GM23338 (cell line): Measurements from ENCODE around the gene NELFA. TPM values are rescaled to one million over a fixed set of nuclear protein-coding genes. Genes with fewer than 3 reads are reported as not detected.

Experiments used
- ATAC-seq: fragments of 200-7000 bp; cut with Tn5 transposase; 3 replicates; pipeline ENCODE4 v1.9.1; 2020
- DNase-seq: peaks from one replicate; pipeline ENCODE4 v3.0.0-alpha.2; 2015; ENCODE audit warnings: low spot score
- H2AFZ ChIP-seq: fragments of 200-600 bp; sonication (generic); 2 replicates; pipeline ENCODE4 v1.8.0; 2016; ENCODE audit warnings: antibody characterized with exemption, mild to moderate bottlenecking, moderate library complexity
- H3F3A ChIP-seq: fragments of 200-600 bp; sonication (generic); replicated peaks from 2 replicates; pipeline ENCODE4 v1.8.0; 2017; ENCODE audit warnings: antibody characterized with exemption, mixed run types, low read depth
- H3K27ac ChIP-seq: fragments of 200-600 bp; sonication (generic); 2 replicates; pipeline ENCODE4 v1.6.1; 2016; ENCODE audit warnings: low read depth
- H3K27me3 ChIP-seq: fragments of 200-600 bp; sonication (generic); 2 replicates; pipeline ENCODE4 v1.8.0; 2016; ENCODE audit warnings: mild to moderate bottlenecking, mixed run types, moderate library complexity; ENCODE audit not compliant: insufficient read depth
- H3K36me3 ChIP-seq: fragments of 200-600 bp; sonication (generic); 2 replicates; pipeline ENCODE4 v1.8.0; 2016; ENCODE audit warnings: mild to moderate bottlenecking; ENCODE audit not compliant: insufficient read depth
- H3K4me1 ChIP-seq: fragments of 200-600 bp; sonication (generic); 2 replicates; pipeline ENCODE4 v1.8.0; 2016; ENCODE audit warnings: mild to moderate bottlenecking, moderate library complexity; ENCODE audit not compliant: insufficient read depth
- H3K4me2 ChIP-seq: fragments of 200-600 bp; sonication (generic); 2 replicates; pipeline ENCODE4 v1.7.1; 2017; ENCODE audit warnings: mixed run types
- H3K4me3 ChIP-seq: fragments of 200-600 bp; sonication (generic); 2 replicates; pipeline ENCODE4 v1.6.1; 2016; ENCODE audit warnings: mixed run types
- H3K79me2 ChIP-seq: fragments of 200-600 bp; sonication (generic); replicated peaks from 2 replicates; pipeline ENCODE4 v1.8.0; 2017; ENCODE audit warnings: mild to moderate bottlenecking; ENCODE audit not compliant: insufficient read depth
- H3K9me2 ChIP-seq: fragments of 200-600 bp; sonication (generic); 2 replicates; pipeline ENCODE4 v1.8.0; 2017; ENCODE audit not compliant: insufficient read depth
- H4K20me1 ChIP-seq: fragments of 200-600 bp; sonication (generic); replicated peaks from 2 replicates; pipeline ENCODE4 v1.8.0; 2017; ENCODE audit warnings: mild to moderate bottlenecking; ENCODE audit not compliant: insufficient read depth
- H3K27ac Mint-ChIP-seq: 2 replicates; pipeline ENCODE4 v1.8.0; 2020; ENCODE audit warnings: inconsistent platforms, mild to moderate bottlenecking, moderate library complexity, mixed read lengths
- H3K27me3 Mint-ChIP-seq: 3 replicates; pipeline ENCODE4 v1.8.0; 2022; ENCODE audit warnings: low read depth, mild to moderate bottlenecking, moderate library complexity, mixed read lengths, inconsistent platforms; ENCODE audit not compliant: insufficient read depth, poor library complexity
- H3K36me3 Mint-ChIP-seq: 3 replicates; pipeline ENCODE4 v1.8.0; 2021; ENCODE audit warnings: low read depth, mild to moderate bottlenecking, inconsistent platforms, moderate library complexity, mixed read lengths
- H3K4me1 Mint-ChIP-seq: 3 replicates; pipeline ENCODE4 v1.8.0; 2020; ENCODE audit warnings: mild to moderate bottlenecking, inconsistent platforms, mixed read lengths
- H3K4me3 Mint-ChIP-seq: 3 replicates; pipeline ENCODE4 v1.8.0; 2021; ENCODE audit warnings: moderate library complexity, mild to moderate bottlenecking, inconsistent platforms, mixed read lengths
- H3K9me3 Mint-ChIP-seq: 3 replicates; pipeline ENCODE4 v1.8.0; 2020; ENCODE audit warnings: moderate library complexity, mild to moderate bottlenecking, inconsistent platforms, mixed read lengths
- EZH2 ChIP-seq: fragments of 200-600 bp; sonication (generic); IDR thresholded peaks from one replicate; pipeline ENCODE4 v1.8.0; 2017; ENCODE audit warnings: antibody characterized with exemption, mild to moderate bottlenecking, low read depth; ENCODE audit not compliant: unreplicated experiment
- JUNB ChIP-seq: IDR thresholded peaks from one replicate; pipeline ENCODE4 v1.6.1; 2016; ENCODE audit warnings: antibody characterized with exemption; ENCODE audit not compliant: unreplicated experiment
- NANOG ChIP-seq: IDR thresholded peaks from 2 replicates; pipeline ENCODE4 v1.6.1; 2016; ENCODE audit warnings: antibody characterized with exemption, borderline replicate concordance
- POLR2AphosphoS5 ChIP-seq: IDR thresholded peaks from 2 replicates; pipeline ENCODE4 v1.6.1; 2016; ENCODE audit warnings: antibody characterized with exemption, low read depth
- STAT1 ChIP-seq: IDR thresholded peaks from one replicate; pipeline ENCODE4 v1.6.1; 2016; ENCODE audit warnings: antibody characterized with exemption; ENCODE audit not compliant: unreplicated experiment
- ZNF114 ChIP-seq: fragments of 250-450 bp; sonication (Bioruptor Pico); IDR thresholded peaks from 2 replicates; pipeline ENCODE4 v1.5.0; 2020; ENCODE audit warnings: mild to moderate bottlenecking, moderate library complexity
- ZNF331 ChIP-seq: fragments of 250-450 bp; sonication (Bioruptor Pico); IDR thresholded peaks from 2 replicates; pipeline ENCODE4 v1.5.0; 2020; ENCODE audit warnings: low read depth, mild to moderate bottlenecking, moderate library complexity
- polyA plus RNA-seq: library from polyadenylated mRNA; unstranded; fragments of >200 nt; fragmentation: Nextera tagmentation; extraction: Ambion mirVana; gene quantifications from 2 replicates; pipeline ENCODE4 v1.2.1, GENCODE V29; 2016
- total RNA-seq: library from RNA; depleted of rRNA; stranded (reverse); fragments of >200 nt; shearing (Covaris generic); gene quantifications from 2 replicates; pipeline ENCODE4 v1.2.3, GENCODE V29; 2014
- TF ChIP-seq, protein P1 (sequence below): fragments of 250-450 bp; sonication (Bioruptor Pico); IDR thresholded peaks from 2 replicates; pipeline ENCODE4 v1.5.0; 2020; ENCODE audit warnings: mild to moderate bottlenecking, moderate library complexity
- TF ChIP-seq, protein P2 (sequence below): IDR thresholded peaks from 2 replicates; pipeline ENCODE4 v1.6.1; 2016; ENCODE audit warnings: antibody characterized with exemption
- TF ChIP-seq, protein P3 (sequence below): IDR thresholded peaks from one replicate; pipeline ENCODE4 v1.6.1; 2018; ENCODE audit warnings: antibody characterized with exemption; ENCODE audit not compliant: unreplicated experiment

The NELFA gene
- total and polyA plus RNA-seq, 2 experiments from 2014 or later: 62.8 to 63.3 TPM

GRCh38 chr4:2057382-2058065 lies 48.8 kb upstream of the NELFA start:
- Mint-ChIP-seq H3K27ac (no peak overlapping the region), H3K4me3 (peak overlapping the region; percentile 72), H3K9me3 (no peaks in the 10 kb centered on the region), H3K27me3 (peaks cover 44% of the 10 kb centered on the region), H3K36me3 (no peaks in the 10 kb centered on the region; the same call in 2 of the 3 replicates), H3K4me1 (peaks cover 4% of the 10 kb centered on the region; the same call in 2 of the 3 replicates)
- Histone ChIP-seq H3K36me3 (no peaks in the 10 kb centered on the region; the same call in 1 of the 2 replicates), H3K27ac (no peak overlapping the region), H3K79me2 (no peaks in the 10 kb centered on the region), H3K4me2 (peak overlapping the region; percentile 77), H3K9me2 (no peaks in the 10 kb centered on the region), H3K27me3 (peaks cover 73% of the 10 kb centered on the region), H2AFZ (no peak overlapping the region), H3F3A (0 out of 2 replicates have a peak, but pooled peaks cover 6% of the 10 kb centered on the region), H3K4me3 (peak overlapping the region; percentile 59; the same call in 1 of the 2 replicates), H4K20me1 (no peaks in the 10 kb centered on the region; the same call in 1 of the 2 replicates), H3K4me1 (no peaks in the 10 kb centered on the region; the same call in 1 of the 2 replicates)
- DNase-seq (no peak), ATAC-seq (no peak)
- TF ChIP-seq STAT1 (no peak), EZH2 (peak; percentile 42)

- Histone ChIP-seq H3K79me2 (no peaks in the 10 kb centered on the region), H4K20me1 (no peaks in the 10 kb centered on the region; the same call in 1 of the 2 replicates), H2AFZ (no peak overlapping the region), H3K27ac (no peak overlapping the region), H3K4me1 (peaks cover 9% of the 10 kb centered on the region; the same call in 1 of the 2 replicates), H3K27me3 (peaks cover 49% of the 10 kb centered on the region), H3K9me2 (no peaks in the 10 kb centered on the region), H3K4me3 (no peak overlapping the region), H3F3A (0 out of 2 replicates have a peak, but pooled peaks cover 6% of the 10 kb centered on the region), H3K36me3 (no peaks in the 10 kb centered on the region; the same call in 1 of the 2 replicates), H3K4me2 (no peak overlapping the region)
- Mint-ChIP-seq H3K4me3 (no peak overlapping the region), H3K36me3 (no peaks in the 10 kb centered on the region; the same call in 2 of the 3 replicates), H3K27me3 (peaks cover 29% of the 10 kb centered on the region), H3K9me3 (no peaks in the 10 kb centered on the region), H3K4me1 (peaks cover 14% of the 10 kb centered on the region), H3K27ac (no peak overlapping the region)
- DNase-seq (no peak), ATAC-seq (no peak)
- TF ChIP-seq, protein P1, sequence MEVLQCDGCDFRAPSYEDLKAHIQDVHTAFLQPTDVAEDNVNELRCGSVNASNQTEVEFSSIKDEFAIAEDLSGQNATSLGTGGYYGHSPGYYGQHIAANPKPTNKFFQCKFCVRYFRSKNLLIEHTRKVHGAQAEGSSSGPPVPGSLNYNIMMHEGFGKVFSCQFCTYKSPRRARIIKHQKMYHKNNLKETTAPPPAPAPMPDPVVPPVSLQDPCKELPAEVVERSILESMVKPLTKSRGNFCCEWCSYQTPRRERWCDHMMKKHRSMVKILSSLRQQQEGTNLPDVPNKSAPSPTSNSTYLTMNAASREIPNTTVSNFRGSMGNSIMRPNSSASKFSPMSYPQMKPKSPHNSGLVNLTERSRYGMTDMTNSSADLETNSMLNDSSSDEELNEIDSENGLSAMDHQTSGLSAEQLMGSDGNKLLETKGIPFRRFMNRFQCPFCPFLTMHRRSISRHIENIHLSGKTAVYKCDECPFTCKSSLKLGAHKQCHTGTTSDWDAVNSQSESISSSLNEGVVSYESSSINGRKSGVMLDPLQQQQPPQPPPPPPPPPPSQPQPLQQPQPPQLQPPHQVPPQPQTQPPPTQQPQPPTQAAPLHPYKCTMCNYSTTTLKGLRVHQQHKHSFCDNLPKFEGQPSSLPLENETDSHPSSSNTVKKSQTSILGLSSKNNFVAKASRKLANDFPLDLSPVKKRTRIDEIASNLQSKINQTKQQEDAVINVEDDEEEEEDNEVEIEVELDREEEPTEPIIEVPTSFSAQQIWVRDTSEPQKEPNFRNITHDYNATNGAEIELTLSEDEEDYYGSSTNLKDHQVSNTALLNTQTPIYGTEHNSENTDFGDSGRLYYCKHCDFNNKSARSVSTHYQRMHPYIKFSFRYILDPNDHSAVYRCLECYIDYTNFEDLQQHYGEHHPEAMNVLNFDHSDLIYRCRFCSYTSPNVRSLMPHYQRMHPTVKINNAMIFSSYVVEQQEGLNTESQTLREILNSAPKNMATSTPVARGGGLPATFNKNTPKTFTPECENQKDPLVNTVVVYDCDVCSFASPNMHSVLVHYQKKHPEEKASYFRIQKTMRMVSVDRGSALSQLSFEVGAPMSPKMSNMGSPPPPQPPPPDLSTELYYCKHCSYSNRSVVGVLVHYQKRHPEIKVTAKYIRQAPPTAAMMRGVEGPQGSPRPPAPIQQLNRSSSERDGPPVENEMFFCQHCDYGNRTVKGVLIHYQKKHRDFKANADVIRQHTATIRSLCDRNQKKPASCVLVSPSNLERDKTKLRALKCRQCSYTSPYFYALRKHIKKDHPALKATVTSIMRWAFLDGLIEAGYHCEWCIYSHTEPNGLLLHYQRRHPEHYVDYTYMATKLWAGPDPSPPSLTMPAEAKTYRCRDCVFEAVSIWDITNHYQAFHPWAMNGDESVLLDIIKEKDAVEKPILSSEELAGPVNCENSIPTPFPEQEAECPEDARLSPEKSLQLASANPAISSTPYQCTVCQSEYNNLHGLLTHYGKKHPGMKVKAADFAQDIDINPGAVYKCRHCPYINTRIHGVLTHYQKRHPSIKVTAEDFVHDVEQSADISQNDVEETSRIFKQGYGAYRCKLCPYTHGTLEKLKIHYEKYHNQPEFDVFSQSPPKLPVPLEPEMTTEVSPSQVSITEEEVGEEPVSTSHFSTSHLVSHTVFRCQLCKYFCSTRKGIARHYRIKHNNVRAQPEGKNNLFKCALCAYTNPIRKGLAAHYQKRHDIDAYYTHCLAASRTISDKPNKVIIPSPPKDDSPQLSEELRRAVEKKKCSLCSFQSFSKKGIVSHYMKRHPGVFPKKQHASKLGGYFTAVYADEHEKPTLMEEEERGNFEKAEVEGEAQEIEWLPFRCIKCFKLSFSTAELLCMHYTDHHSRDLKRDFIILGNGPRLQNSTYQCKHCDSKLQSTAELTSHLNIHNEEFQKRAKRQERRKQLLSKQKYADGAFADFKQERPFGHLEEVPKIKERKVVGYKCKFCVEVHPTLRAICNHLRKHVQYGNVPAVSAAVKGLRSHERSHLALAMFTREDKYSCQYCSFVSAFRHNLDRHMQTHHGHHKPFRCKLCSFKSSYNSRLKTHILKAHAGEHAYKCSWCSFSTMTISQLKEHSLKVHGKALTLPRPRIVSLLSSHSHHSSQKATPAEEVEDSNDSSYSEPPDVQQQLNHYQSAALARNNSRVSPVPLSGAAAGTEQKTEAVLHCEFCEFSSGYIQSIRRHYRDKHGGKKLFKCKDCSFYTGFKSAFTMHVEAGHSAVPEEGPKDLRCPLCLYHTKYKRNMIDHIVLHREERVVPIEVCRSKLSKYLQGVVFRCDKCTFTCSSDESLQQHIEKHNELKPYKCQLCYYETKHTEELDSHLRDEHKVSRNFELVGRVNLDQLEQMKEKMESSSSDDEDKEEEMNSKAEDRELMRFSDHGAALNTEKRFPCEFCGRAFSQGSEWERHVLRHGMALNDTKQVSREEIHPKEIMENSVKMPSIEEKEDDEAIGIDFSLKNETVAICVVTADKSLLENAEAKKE (CRISPR knock-in tag): no peak
- no peak for TF ChIP-seq JUNB
- no peak for TF ChIP-seq ZNF331 (CRISPR knock-in tag)
- TF ChIP-seq STAT1: no peak
- TF ChIP-seq, protein P2, sequence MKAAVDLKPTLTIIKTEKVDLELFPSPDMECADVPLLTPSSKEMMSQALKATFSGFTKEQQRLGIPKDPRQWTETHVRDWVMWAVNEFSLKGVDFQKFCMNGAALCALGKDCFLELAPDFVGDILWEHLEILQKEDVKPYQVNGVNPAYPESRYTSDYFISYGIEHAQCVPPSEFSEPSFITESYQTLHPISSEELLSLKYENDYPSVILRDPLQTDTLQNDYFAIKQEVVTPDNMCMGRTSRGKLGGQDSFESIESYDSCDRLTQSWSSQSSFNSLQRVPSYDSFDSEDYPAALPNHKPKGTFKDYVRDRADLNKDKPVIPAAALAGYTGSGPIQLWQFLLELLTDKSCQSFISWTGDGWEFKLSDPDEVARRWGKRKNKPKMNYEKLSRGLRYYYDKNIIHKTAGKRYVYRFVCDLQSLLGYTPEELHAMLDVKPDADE: no peak
- TF ChIP-seq, protein P3, sequence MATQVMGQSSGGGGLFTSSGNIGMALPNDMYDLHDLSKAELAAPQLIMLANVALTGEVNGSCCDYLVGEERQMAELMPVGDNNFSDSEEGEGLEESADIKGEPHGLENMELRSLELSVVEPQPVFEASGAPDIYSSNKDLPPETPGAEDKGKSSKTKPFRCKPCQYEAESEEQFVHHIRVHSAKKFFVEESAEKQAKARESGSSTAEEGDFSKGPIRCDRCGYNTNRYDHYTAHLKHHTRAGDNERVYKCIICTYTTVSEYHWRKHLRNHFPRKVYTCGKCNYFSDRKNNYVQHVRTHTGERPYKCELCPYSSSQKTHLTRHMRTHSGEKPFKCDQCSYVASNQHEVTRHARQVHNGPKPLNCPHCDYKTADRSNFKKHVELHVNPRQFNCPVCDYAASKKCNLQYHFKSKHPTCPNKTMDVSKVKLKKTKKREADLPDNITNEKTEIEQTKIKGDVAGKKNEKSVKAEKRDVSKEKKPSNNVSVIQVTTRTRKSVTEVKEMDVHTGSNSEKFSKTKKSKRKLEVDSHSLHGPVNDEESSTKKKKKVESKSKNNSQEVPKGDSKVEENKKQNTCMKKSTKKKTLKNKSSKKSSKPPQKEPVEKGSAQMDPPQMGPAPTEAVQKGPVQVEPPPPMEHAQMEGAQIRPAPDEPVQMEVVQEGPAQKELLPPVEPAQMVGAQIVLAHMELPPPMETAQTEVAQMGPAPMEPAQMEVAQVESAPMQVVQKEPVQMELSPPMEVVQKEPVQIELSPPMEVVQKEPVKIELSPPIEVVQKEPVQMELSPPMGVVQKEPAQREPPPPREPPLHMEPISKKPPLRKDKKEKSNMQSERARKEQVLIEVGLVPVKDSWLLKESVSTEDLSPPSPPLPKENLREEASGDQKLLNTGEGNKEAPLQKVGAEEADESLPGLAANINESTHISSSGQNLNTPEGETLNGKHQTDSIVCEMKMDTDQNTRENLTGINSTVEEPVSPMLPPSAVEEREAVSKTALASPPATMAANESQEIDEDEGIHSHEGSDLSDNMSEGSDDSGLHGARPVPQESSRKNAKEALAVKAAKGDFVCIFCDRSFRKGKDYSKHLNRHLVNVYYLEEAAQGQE: no peak
- TF ChIP-seq ZNF114 (CRISPR knock-in tag): no peak
- no peak for TF ChIP-seq POLR2AphosphoS5
- TF ChIP-seq NANOG: no peak
Measured at GRCh38 chr4:2054217-2054616, 45.4 kb upstream of the NELFA start.
